Measurements from ENCODE around the gene DIS3L2. TPM values are rescaled to one million over a fixed set of nuclear protein-coding genes. Genes with fewer than 3 reads are reported as not detected.

DIS3L2 gene
- polyA plus RNA-seq, 3 donors: 6.8 to 10.2 (median 9.9) TPM

GRCh38 chr2:232225895-232226294, 264.4 kb downstream of the DIS3L2 start:
- no peak overlapping the region for H3K27ac ChIP-seq (ENCODE audit: low read depth, low read length)
- WGBS, 3 donors: 89 to 97% (median 95%) methylated on average over 1 of the region's 1 CpG

GRCh38 chr2:232228332-232228731, 266.8 kb downstream of the DIS3L2 start:
- 80 to 97% (median 88%) methylated on average over 4 of the region's 4 CpGs for WGBS, 3 donors
- no peak overlapping the region for H3K27ac ChIP-seq (ENCODE audit: low read depth, low read length)

GRCh38 chr2:232228971-232229894, 267.7 kb downstream of the DIS3L2 start:
- WGBS, 3 donors: 57 to 71% (median 67%) methylated on average over 7 of the region's 7 CpGs
- no peak overlapping the region for H3K27ac ChIP-seq (ENCODE audit: low read depth, low read length)

GRCh38 chr2:232229911-232230310, 268.4 kb downstream of the DIS3L2 start:
- 71 to 80% (median 75%) methylated on average over 3 of the region's 3 CpGs for WGBS, 3 donors
- no peak overlapping the region for H3K27ac ChIP-seq (ENCODE audit: low read depth, low read length)

- no peak overlapping the region for H3K27ac ChIP-seq (ENCODE audit: low read depth, low read length)
- 90 to 97% (median 96%) methylated on average over 3 of the region's 3 CpGs for WGBS, 3 donors
These were observed 269.0 kb downstream of the DIS3L2 start for GRCh38 chr2:232230560-232230959.

GRCh38 chr2:232231554-232231953, 270.0 kb downstream of the DIS3L2 start:
- WGBS, 3 donors: 92 to 97% (median 96%) methylated on average over 4 of the region's 4 CpGs
- H3K27ac ChIP-seq (ENCODE audit: low read depth, low read length): no peak overlapping the region

- WGBS, 3 donors: 91 to 98% (median 95%) methylated on average over 2 of the region's 2 CpGs
These were observed 271.4 kb downstream of the DIS3L2 start for GRCh38 chr2:232232915-232233314.

GRCh38 chr2:232234922-232235615, 273.6 kb downstream of the DIS3L2 start:
- no peak overlapping the region for H3K27ac ChIP-seq (ENCODE audit: low read depth, low read length)
- WGBS, 3 donors: 91 to 95% (median 93%) methylated on average over 4 of the region's 4 CpGs

More at GRCh38 chr2:232232915-232233314, 271.4 kb downstream of the DIS3L2 start:
- H3K27ac ChIP-seq (ENCODE audit: low read depth, low read length): no peak overlapping the region

GRCh38 chr2:232235716-232236115, 274.2 kb downstream of the DIS3L2 start:
- H3K27ac ChIP-seq (ENCODE audit: low read depth, low read length): no peak overlapping the region
- WGBS, 3 donors: 50 to 92% (median 90%) methylated on average over 5 of the region's 5 CpGs

- no peak overlapping the region for H3K27ac ChIP-seq (ENCODE audit: low read depth, low read length)
These were observed 274.7 kb downstream of the DIS3L2 start for GRCh38 chr2:232236200-232236599.

GRCh38 chr2:232237464-232237863, 276.0 kb downstream of the DIS3L2 start:
- 81 to 89% (median 87%) methylated on average over 5 of the region's 5 CpGs for WGBS, 3 donors
- no peak overlapping the region for H3K27ac ChIP-seq (ENCODE audit: low read depth, low read length)

GRCh38 chr2:232238108-232238507, 276.6 kb downstream of the DIS3L2 start:
- no peak overlapping the region for H3K27ac ChIP-seq (ENCODE audit: low read depth, low read length)
- WGBS, 3 donors: 77 to 83% (median 83%) methylated on average over 2 of the region's 2 CpGs

- no peak overlapping the region for H3K27ac ChIP-seq (ENCODE audit: low read depth, low read length)
- WGBS, 3 donors: 92 to 93% (median 93%) methylated on average over 6 of the region's 6 CpGs
These were observed 277.1 kb downstream of the DIS3L2 start for GRCh38 chr2:232238596-232238995.

GRCh38 chr2:232239951-232240681, 278.6 kb downstream of the DIS3L2 start:
- 93 to 95% (median 93%) methylated on average over 6 of the region's 6 CpGs for WGBS, 3 donors

GRCh38 chr2:232240906-232241305, 279.4 kb downstream of the DIS3L2 start:
- WGBS, 3 donors: 88 to 95% (median 89%) methylated on average over 10 of the region's 10 CpGs
- H3K27ac ChIP-seq (ENCODE audit: low read depth, low read length): no peak overlapping the region

More at GRCh38 chr2:232239951-232240681, 278.6 kb downstream of the DIS3L2 start:
- no peak overlapping the region for H3K27ac ChIP-seq (ENCODE audit: low read depth, low read length)

GRCh38 chr2:232242316-232242715, 280.8 kb downstream of the DIS3L2 start:
- WGBS, 3 donors: 93 to 100% (median 97%) methylated on average over 2 of the region's 2 CpGs
- no peak overlapping the region for H3K27ac ChIP-seq (ENCODE audit: low read depth, low read length)

GRCh38 chr2:232245111-232245510, 283.6 kb downstream of the DIS3L2 start:
- H3K27ac ChIP-seq (ENCODE audit: low read depth, low read length): no peak overlapping the region
- WGBS, 3 donors: 95 to 100% (median 96%) methylated on average over 2 of the region's 2 CpGs

GRCh38 chr2:232246245-232246644, 284.7 kb downstream of the DIS3L2 start:
- no peak overlapping the region for H3K27ac ChIP-seq (ENCODE audit: low read depth, low read length)
- 96 to 97% (median 96%) methylated on average over 3 of the region's 3 CpGs for WGBS, 3 donors

GRCh38 chr2:232249096-232249495, 287.6 kb downstream of the DIS3L2 start:
- 89 to 94% (median 93%) methylated on average over 3 of the region's 3 CpGs for WGBS, 3 donors
- H3K27ac ChIP-seq (ENCODE audit: low read depth, low read length): no peak overlapping the region

Data from adipose tissue (tissue), 3 donors.